WI38 (cell line): ENCODE data around the gene COMP.

Experiments used
- H3K4me3 ChIP-seq: 2 replicates; pipeline ENCODE4 v1.5.1; 2011; ENCODE audit warnings: low read depth, mild to moderate bottlenecking, control low read depth, low read length
- CTCF ChIP-seq: IDR thresholded peaks from 2 replicates; pipeline ENCODE4 v1.5.1; 2012; ENCODE audit warnings: low read depth, mild to moderate bottlenecking, control low read depth, low read length

The COMP gene

GRCh38 chr19:18790566-18791314, at the start of gene COMP:
COMP (minus strand) TSS chr19:18791305; CDS start chr19:18791269, 36 bp downstream.
- no peak within 1 kb of the TSS for H3K4me3 ChIP-seq
- no peak for TF ChIP-seq CTCF

- no peak overlapping the region for H3K4me3 ChIP-seq
- no peak for TF ChIP-seq CTCF
Observed at GRCh38 chr19:18840288-18841267, 49.5 kb upstream of the COMP start.

- TF ChIP-seq CTCF, result no peak
- H3K4me3 ChIP-seq, result no peak overlapping the region
Observed at GRCh38 chr19:18839465-18840287, 48.6 kb upstream of the COMP start.

- H3K4me3 ChIP-seq, result no peak overlapping the region; the same call in 1 of the 2 replicates
Observed at GRCh38 chr19:18834644-18834984, 43.5 kb upstream of the COMP start.

GRCh38 chr19:18833849-18834643, 42.9 kb upstream of the COMP start:
- peak overlapping the region; percentile 87 for H3K4me3 ChIP-seq
- no peak for TF ChIP-seq CTCF

More at GRCh38 chr19:18834644-18834984, 43.5 kb upstream of the COMP start:
- TF ChIP-seq CTCF, result no peak

GRCh38 chr19:18833141-18833476, 42.0 kb upstream of the COMP start:
- peak overlapping the region; percentile 87 for H3K4me3 ChIP-seq
- no peak for TF ChIP-seq CTCF
